ENCODE data around the gene USO1. TPM values are rescaled to one million over a fixed set of nuclear protein-coding genes. Genes with fewer than 3 reads are reported as not detected.

USO1 gene
- total and polyA plus RNA-seq, 2 experiments from 2014 or later, result 113 to 277 TPM

GRCh38 chr4:75683482-75684155, 40.8 kb upstream of the USO1 start:
- Mint-ChIP-seq H3K36me3 (ENCODE audit: low read depth) (peaks cover 33% of the 10 kb centered on the region), H3K27ac (peak overlapping the region; percentile 53; the same call in 1 of the 2 replicates)
- TF ChIP-seq NANOG (IDR thresholded peaks at IDR 0.05; ENCODE audit: borderline replicate concordance) (no peak), CREB1 (CRISPR knock-in tag; IDR thresholded peaks at IDR 0.05; ENCODE audit: low read depth) (no peak), REST (IDR thresholded peaks at IDR 0.05; ENCODE audit: unreplicated experiment) (no peak), ZNF114 (CRISPR knock-in tag; IDR thresholded peaks at IDR 0.05) (no peak), STAT1 (IDR thresholded peaks at IDR 0.05; ENCODE audit: unreplicated experiment) (no peak), POLR2AphosphoS5 (IDR thresholded peaks at IDR 0.05; ENCODE audit: low read depth) (no peak), EZH2 (IDR thresholded peaks at IDR 0.05; ENCODE audit: low read depth, unreplicated experiment) (no peak), ETS1 (IDR thresholded peaks at IDR 0.05) (no peak), CTCF (conservative IDR thresholded peaks at IDR 0.05; ENCODE audit: low read depth in 2 of 2) (no peak), EZH2phosphoT487 (IDR thresholded peaks at IDR 0.05; ENCODE audit: unreplicated experiment) (no peak), ZNF462 (CRISPR knock-in tag; IDR thresholded peaks at IDR 0.05) (no peak), ZNF331 (CRISPR knock-in tag; IDR thresholded peaks at IDR 0.05; ENCODE audit: low read depth) (no peak), JUNB (IDR thresholded peaks at IDR 0.05; ENCODE audit: unreplicated experiment) (no peak)

More at GRCh38 chr4:75683482-75684155, 40.8 kb upstream of the USO1 start:
- Histone ChIP-seq H3K36me3 (ENCODE audit: insufficient read depth) (peaks cover 12% of the 10 kb centered on the region), H4K20me1 (replicated peaks; ENCODE audit: insufficient read depth) (peaks cover 3% of the 10 kb centered on the region; the same call in 1 of the 2 replicates), H3F3A (replicated peaks; ENCODE audit: low read depth) (peaks cover 8% of the 10 kb centered on the region; the same call in 1 of the 2 replicates), H3K9me2 (ENCODE audit: insufficient read depth) (no peaks in the 10 kb centered on the region), H3K79me2 (replicated peaks; ENCODE audit: insufficient read depth) (peaks cover 69% of the 10 kb centered on the region), H3K4me2 (no peak overlapping the region), H3K27ac (ENCODE audit: low read depth) (peak overlapping the region; percentile 59; the same call in 1 of the 2 replicates), H3K4me3 (no peak overlapping the region), H3K27me3 (ENCODE audit: insufficient read depth) (no peaks in the 10 kb centered on the region), H2AFZ (no peak overlapping the region), H3K4me1 (ENCODE audit: insufficient read depth) (no peaks in the 10 kb centered on the region; the same call in 1 of the 2 replicates)
- ATAC-seq (peak; percentile 38; the same call in 1 of the 3 replicates), DNase-seq (ENCODE audit: low spot score) (no peak)
- Mint-ChIP-seq H3K4me3 (no peak overlapping the region), H3K9me3 (peaks cover 5% of the 10 kb centered on the region), H3K27me3 (ENCODE audit: insufficient read depth, low read depth, poor library complexity) (peaks cover 3% of the 10 kb centered on the region), H3K4me1 (peaks cover 3% of the 10 kb centered on the region; the same call in 1 of the 3 replicates)

All from GM23338 (cell line).